GM21390 (cell line): ENCODE data around the gene SPECC1L.

ENCODE experiments used
- ATAC-seq: cut with Tn5 transposase; IDR thresholded peaks from one replicate; pipeline ENCODE4 v1.9.1; 2021; ENCODE audit not compliant: unreplicated experiment

SPECC1L gene

DNA sequence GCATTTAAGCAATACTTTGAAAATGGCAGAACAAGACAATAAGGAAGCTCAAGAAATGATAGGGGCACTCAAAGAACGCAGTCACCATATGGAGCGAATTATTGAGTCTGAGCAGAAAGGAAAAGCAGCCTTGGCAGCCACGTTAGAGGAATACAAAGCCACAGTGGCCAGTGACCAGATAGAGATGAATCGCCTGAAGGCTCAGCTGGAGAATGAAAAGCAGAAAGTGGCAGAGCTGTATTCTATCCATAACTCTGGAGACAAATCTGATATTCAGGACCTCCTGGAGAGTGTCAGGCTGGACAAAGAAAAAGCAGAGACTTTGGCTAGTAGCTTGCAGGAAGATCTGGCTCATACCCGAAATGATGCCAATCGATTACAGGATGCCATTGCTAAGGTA, 51.9 kb downstream of the SPECC1L start:
- ATAC-seq, result no peak

DNA sequence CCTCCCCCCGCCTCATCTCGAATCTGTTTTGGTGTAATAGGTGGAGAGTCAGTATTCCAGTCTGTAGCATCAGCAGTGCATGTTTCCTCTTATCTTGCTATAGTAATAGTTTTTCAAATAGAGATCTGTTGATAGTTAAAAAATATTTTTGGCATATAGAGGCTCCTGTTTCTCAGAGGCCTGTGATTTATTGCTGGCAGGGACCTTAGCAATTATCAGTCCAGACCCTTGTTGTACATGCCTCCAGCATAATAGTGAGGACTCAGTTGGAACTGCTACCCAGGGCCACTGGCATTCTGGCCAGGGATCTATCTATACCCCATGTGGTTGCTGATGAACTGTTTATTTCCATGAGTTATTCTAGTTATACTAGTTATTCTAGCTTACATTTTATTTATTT, 52.6 kb downstream of the SPECC1L start:
- no peak for ATAC-seq

DNA sequence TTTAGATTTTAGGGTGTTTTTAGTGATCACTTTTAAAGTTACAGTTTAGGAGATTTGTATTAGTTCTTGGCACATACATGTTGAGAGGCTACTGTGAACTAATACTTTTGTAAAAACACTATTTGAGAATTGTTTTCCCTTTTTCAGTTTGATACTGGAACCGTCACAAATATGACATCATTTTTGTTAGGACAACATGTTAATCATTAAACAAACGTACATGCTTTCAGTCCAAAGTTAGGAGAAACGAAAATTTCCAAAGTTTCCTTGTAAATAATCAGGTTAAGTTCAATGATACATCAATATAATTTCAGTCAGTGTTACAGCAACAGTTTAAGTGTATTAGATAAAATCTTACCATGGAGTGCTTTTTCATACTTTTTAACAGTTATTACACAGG, 53.1 kb downstream of the SPECC1L start:
- no peak for ATAC-seq

DNA sequence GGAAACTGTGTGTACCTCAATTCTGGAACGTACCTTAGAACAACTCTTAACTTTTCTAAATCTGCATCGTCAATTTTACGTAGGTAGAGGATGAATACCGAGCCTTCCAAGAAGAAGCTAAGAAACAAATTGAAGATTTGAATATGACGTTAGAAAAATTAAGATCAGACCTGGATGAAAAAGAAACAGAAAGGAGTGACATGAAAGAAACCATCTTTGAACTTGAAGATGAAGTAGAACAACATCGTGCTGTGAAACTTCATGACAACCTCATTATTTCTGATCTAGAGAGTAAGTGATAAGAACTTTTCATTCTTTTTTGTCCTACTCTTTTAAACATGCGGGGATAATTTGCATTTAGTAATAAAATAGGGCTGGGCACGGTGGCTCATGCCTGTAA, 53.5 kb downstream of the SPECC1L start:
- ATAC-seq, result no peak

DNA sequence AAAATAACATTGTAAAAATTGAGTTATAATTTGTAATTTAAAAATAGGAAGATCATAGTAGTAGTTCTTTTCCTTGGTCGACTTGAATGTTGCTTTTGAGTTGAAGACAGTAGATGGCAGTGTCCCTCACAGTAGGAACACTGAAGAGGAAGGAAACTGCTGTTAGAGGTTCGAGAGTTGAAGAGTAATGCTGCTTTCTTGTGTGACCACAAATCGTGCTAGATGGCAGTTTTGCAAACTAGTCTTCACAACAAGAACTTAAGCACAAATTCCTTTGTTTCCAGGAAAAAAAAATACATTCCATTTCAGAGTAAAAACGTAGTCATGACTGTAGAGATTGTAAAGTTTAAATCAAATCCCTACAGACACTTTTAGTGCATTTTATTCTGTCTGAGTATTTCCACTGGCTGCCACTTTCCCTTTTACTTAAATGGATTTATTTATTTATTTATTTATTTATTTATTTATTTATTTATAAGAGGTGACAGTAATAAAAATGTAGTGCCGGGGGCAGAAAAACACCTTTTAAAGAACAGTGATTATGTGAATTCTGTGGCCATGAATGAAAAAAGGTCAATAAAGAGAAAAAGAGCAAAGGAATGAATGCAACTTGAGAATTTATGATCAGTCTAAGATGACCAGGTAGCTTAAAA, 54.6 kb downstream of the SPECC1L start:
- no peak for ATAC-seq

DNA sequence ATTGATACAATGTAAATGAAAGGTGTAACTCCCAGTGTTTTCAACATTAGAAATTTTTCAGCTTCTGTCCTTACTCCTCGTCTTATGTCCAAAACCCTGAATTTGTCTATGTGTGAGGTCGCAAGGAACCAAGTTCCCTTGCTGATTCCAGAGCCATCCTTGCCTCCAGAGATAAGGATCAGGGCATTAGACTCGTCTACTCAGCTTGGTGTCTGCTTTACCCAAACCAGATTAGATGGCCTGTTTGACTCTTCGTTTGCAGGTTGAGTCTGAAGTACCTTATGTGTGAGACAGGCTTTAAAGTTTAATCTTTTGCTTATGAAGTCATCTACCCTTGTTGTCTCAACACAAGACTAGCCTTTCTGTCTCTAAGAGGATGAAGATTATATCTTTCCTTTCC, 55.6 kb downstream of the SPECC1L start:
- no peak for ATAC-seq

DNA sequence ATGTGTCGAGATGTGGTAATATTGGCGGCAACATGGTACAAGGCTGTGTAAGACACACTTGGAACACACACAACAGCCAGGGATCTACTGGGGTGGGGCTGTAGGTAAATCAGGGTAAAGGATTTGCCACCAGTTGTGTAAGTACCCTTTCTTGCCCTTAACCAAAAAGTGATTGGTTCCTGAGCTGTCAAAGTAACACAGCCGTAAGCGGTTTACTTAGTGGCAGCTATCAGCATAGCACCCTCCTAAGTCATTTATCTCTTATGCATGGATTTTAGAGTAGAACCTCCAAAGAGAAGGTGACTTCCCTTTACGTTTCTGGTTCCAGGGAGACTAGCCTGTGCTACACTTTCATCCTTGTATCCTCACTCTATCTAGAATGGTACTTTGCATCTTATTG, 57.2 kb downstream of the SPECC1L start:
- no peak for ATAC-seq

DNA sequence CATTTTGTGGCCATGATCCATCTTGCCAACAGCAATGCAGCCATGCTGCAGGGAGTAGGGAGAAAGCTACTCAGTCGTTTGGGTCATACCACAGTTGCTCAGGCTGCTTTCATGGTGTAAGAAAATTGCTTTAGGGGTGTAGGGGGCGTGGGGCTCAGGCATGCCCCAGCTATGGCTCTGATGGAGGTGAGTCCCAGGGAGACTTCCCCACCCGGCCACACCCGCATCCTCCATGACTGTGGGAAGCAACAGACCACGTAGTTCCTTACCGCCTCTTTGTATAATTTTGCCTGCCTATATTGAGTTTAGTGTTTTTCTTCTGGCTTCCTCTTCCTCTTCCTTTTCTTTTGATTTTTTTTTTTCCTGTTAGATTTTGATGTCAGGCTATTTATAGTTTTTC, 58.8 kb downstream of the SPECC1L start:
- no peak for ATAC-seq

DNA sequence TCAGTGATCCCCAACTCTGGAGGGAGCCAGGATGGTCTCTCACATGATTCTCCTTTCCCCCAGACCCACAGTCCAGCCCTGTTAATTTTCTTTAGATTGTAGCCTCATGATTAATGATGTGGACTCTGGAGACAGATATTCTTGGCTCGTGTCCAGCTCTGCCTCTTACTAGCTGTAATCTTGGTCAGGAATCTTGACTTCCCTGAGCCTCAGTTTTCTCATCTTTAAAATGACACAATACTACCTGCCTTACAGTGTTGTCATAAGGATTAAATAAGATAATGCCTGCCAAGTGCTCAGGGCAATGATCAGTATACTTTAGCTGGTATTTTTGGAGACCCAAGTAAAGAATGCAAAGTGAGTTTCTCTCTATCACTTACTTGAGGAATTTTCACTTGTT, 60.0 kb downstream of the SPECC1L start:
- ATAC-seq, result no peak

DNA sequence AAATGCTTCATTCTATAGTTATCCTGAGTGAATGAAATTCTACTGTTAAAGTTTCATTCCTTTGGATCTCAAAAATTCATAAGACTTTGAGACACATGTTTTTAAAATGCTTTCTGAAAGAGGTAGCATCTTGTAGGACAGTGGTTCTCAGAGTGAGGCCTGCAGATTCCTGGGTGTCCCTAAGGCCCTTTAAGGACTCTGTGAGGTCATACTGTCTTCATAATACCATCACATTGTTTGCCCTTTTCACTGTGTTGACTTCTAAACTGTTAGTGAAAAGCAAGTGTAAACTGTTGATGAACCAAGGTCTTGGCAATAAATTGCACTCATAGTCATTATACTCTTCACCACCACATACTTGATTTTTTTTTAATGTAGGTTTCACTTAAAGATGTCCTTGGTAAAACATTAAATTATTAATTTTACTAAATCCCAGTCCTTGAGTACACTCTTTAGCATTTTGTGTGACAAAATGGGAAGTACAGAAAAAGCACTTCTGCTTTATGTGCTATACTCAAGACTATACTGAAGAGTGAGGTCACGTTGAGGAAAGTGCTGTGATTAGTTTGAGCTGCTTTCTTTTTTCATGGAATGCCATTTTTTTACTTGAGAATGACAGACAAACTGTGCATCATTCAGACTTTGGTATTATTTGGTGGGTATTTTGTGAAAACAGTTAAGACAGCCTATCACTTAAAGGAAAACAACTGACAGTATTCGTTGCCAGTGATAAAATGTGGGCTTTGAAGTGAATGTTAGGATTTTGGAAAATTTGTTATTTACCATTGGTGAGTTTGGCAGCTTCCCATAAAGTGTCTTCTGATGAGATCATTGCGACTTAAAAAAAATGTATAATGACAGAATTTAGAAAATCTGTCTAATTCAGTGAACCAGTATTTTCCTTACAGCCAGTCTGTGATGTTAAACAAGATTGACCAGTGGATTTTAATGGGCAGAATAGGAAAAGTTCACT, 61.1 kb downstream of the SPECC1L start:
- ATAC-seq, result no peak

DNA sequence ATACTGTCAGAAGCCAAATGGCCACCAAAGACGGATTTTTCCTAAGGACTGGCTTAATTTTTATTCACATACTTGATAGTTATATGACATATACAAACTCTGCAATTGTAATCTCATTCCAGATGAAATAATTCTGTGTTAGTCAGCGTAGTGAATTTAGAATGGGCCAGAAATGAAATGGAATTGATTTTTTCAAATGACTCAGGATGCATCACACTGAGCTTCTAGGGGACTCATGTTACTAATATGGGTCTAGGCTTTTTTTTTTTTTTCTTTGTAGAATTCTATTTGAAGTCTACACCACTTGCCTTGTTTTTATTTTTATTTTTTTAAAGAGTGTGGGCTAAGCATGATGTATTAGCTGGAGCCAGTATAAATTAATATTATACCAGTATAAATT, 62.7 kb downstream of the SPECC1L start:
- no peak for ATAC-seq

DNA sequence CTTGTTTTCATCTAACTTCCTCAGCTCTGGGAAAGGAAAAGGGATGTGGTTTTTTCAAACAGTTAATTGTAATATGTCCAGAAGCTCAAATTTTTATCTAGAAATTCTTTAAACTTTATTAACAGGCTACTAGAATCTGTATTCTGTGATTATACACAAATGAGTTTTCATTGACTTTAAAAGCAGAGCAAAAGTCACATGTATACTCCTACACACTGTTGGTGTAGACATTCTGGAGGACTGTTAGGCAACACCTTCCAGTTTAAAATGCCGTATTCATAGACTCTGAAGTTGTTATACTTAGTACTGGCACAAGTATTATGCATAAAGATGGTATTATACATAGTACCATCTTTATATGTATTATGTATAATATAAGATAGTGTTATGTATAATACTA, 64.9 kb downstream of the SPECC1L start:
- ATAC-seq, result no peak

DNA sequence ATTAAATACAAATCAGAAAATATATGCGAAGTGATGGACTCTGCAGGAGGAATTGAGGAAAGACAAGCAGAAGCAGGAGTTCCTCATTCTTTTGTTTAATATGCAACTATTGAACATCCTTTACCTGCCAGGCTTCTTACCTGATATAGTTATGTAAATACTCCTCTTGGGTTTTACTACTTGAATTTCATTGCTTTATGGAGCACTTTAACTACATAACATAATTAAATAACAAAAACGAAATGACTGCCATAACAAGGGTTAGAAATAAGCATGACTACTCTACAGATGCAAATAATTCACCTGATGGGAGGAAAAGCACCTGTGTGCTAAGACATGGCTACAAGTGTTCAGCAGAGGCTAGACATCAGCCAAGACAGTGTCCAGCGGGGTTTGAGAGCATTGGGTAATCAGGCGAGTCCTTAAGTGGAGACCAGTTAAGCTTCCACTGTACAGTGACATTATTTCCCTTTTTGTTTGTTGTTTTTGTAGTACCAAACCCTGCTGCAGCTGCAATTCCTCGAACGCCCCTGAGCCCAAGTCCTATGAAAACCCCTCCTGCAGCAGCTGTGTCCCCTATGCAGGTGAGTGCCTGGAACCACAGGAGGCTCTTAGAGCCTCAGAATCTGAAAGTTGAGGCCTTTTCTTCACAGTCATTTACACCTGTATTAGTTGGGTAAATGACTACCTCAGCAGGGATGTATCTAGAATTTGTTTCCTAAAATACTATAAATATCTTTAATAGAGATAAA, 67.4 kb downstream of the SPECC1L start:
- ATAC-seq, result no peak

DNA sequence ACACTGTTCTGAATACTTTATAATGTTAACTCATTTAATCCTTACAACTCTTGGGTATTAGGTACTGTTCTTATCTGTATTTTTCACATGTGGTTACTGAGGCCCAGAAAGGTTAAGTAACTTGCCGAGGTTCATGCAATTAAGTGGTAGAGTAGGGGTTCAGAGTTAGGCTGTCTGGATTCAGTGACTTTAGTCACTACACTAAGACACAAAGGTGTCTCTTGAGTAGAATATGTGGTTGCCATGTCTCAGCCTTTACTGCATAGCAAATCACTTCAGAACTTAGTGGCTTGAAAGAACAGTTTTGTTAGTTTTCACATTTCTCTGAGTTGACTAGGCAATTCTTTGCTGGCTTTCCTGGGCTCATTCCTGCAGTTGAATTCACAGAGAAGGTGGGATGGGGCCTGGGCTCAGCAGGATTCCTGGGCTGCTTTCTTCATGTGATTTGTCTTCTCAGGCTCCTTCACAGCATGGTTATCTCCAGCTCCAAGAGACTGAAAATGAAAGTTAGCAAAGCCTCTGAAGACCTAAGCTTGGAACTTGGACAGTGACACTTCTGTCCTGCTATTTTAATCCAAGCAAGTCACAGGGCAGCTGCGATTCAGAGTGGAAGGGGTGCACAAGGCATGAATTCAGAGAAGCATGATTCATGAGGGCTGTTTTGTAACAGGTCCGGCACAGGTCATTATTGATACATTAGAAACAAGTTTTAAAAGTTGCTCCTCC, 68.3 kb downstream of the SPECC1L start:
- no peak for ATAC-seq

DNA sequence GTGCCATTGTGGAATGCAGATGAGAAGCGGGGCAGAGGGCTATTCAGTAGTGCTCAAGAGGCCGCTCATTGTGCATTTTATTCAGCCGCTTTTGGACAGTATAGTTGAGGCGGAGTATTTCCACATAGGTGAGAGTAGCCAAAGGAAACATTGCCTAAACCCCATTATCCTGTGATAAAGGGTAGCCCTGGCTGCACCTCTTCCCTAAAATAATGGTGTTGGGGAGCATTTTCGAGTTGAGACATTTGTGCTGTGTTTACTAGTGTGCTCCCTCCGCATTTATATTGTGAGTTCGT, 68.8 kb downstream of the SPECC1L start:
- no peak for ATAC-seq

DNA sequence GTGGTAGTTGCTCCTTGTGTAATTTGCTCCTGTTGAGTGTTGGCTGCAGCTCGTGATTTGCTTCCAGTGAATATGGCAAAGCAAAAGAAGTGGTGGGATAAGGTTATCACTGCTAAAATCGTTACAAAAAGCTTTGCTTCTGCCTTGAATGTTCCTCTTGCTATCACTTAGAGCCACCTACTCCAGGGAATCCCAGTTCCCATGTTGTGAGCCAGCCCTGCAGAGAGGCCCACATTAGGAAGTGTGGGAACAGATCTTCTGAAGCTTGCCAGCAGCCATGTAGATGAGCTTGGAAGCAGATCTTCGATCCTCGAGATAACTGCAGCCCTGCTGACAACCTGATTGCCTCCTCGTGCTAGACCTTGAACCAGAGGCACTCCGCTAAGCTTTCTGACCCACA, 71.0 kb downstream of the SPECC1L start:
- ATAC-seq, result no peak

DNA sequence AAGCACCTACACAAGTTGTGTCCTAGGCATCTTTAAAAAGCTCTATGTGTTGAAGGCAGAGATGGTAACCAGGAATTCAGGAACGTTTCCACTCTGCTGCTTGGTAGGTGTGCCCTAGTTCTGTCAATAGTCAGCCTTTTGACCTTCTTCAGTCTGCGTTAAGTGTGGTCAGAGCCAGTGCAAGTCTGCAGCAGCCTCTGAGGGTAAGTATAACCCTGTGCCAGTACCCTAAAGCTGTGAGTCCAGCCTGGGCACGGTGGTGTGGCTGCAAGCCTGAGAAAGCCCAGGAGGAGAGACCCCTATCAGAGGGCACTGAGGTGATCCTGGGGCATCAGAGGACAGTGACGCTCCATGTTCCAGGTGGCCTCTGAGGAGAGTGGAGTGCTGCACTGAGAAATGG, 80.0 kb downstream of the SPECC1L start:
- ATAC-seq, result no peak

DNA sequence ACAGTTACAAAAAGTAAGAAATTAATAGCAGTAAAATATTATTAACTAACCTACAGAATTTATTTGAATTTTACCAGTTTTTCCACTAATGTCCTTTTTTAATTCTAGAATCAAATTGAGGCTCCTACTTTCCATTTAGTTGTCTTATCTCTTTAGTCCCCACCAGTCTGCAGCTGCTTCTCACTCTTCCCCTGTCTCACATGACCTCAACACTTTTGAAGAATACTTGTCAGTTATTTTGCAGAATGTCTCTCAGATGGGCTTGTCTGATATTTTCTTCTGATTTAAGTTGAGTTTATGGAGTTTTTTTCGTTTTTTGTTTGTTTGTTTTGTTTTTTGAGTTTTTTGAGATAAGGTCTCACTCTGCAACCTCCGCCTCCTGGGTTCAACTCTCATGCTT, 82.5 kb downstream of the SPECC1L start:
- ATAC-seq, result no peak

DNA sequence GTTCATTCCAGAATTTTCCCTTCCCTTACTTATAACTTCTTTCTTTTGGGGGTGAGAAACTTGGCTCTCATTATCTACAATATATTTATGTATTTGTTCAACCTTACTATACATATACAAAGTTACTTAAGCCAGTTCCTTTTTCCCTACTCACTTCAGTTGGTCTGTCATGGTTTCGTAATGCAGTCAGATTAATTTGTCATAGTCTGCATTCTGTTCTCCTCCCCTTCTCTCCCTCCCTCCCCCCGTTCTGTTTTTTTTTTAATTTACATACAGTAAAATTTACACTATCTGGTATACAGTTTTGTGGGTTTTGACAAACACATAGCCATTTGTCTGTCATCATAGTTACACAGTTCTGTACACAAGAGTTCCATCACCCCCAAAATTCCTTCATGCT, 84.9 kb downstream of the SPECC1L start:
- no peak for ATAC-seq

DNA sequence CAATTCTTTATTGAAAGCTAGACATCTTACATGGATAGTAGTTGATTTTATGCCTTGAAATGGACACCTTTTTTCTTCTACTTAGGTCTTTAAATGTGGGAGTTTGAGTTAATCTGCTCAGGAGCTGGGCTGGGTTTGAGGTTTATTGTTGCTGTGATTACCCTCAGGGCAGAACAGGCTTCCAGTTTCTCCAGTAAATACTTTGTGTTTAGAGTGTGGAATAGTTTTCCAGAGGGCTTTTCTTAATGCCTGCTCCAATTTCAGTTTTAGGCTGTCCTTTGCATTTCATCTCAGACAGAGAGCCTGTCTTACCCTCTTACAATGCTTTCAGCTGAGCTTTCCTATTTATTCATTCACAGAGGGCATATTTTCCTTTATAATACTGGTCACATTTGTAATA, 86.9 kb downstream of the SPECC1L start:
- no peak for ATAC-seq

DNA sequence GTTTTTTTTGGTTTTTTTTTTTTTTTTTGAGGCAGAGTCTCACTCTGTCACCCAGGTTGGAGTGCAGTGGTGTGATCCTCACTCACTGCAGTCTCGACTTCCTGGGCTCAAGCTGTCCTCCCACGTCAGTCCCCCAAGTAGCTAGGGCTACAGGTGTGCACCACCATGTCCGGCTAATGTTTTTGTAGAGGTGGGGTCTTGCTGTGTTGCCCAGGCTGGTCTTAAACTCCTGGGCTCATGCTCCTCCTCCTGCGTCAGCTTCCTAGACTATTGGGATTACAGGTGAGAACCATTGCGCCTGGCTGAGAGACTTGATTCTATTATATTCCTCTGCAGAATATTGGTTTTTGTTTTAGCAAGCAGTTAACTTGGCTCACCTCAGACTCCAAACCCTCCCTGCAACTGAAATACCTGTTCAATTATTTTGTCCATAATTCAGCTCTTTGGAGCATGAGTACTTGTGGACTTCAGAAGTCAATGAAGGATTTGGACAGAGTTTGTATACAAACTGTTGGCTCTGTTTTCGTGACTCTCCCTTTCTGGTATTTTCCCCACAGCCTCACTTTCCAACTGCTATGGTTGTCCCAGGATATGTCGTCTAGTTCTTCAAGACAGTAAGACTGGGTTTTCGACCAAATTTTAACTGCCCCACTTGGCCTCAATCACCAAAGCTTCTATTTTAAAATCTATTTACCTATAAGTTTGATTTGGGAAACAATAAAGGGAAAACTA, 87.6 kb downstream of the SPECC1L start:
- ATAC-seq, result no peak
